GM12878 (cell line): ENCODE measurements around the gene HYDIN. TPM values are rescaled to one million over a fixed set of nuclear protein-coding genes. Genes with fewer than 3 reads are reported as not detected.

Experiments
- ATAC-seq: fragments of 200-7000 bp; cut with Tn5 transposase; 3 replicates; pipeline ENCODE4 v1.9.1; 2020; ENCODE audit warnings: mild to moderate bottlenecking, moderate library complexity
- BruUV-seq: library from RNA; stranded (reverse); fragments of 400-500 nt; replicated peaks from 2 replicates; lab custom pipeline; 2021; lab: Mats Ljungman, UMichigan
- CTCF ChIA-PET: fragments of 300-600 bp; sonication (Branson Sonifier 250); formaldehyde crosslinking; extraction: SDS; loops from one replicate; lab custom pipeline; 2021; ENCODE audit warnings: inconsistent platforms; lab: Yijun Ruan, JAX
- POLR2A ChIA-PET: fragments of 350-600 bp; formaldehyde crosslinking; extraction: SDS; loops from one replicate; lab custom pipeline; 2021; ENCODE audit warnings: inconsistent platforms; lab: Charles Lee
- RAD21 ChIA-PET: fragments of 300-600 bp; sonication (Branson Sonifier 250); formaldehyde crosslinking; loops from one replicate; lab custom pipeline; 2023; ENCODE audit warnings: antibody characterized with exemption; ENCODE audit not compliant: unreplicated experiment; lab: Charles Lee
- SMC1A ChIA-PET: fragments of 300-600 bp; sonication (Branson Sonifier 250); formaldehyde crosslinking; loops from one replicate; lab custom pipeline; 2023; ENCODE audit not compliant: unreplicated experiment, uncharacterized antibody; lab: Charles Lee
- DNase-seq: peaks from one replicate; pipeline ENCODE4 v3.0.0-alpha.2; 2011; ENCODE audit warnings: low read depth, low spot score
- FAIRE-seq: peaks from 3 replicates; lab custom pipeline; 2011; peaks lifted over from hg19 to GRCh38; lab: Jason Lieb, UNC
- H2AFZ ChIP-seq: 2 replicates; pipeline ENCODE4 v1.6.0; 2011; ENCODE audit warnings: low read depth, low read length, control low read depth; ENCODE audit not compliant: control insufficient read depth
- H3K27ac ChIP-seq: 2 replicates; pipeline ENCODE4 v1.5.1; 2011; ENCODE audit warnings: control low read depth; ENCODE audit not compliant: control insufficient read depth, insufficient read depth
- H3K27me3 ChIP-seq, 2 experiments: replicated peaks in 1 of 2; 2 replicates each; pipeline versions ENCODE4 v1.6.0 to v1.6.1; 2011; ENCODE audit warnings: low read length in 1 of 2; ENCODE audit not compliant: control insufficient read depth in 2 of 2, insufficient read depth in 2 of 2
- H3K36me3 ChIP-seq, 2 experiments: 2 replicates each; pipeline ENCODE4 v1.5.1; 2011; ENCODE audit warnings: low read length in 1 of 2; ENCODE audit not compliant: control insufficient read depth in 2 of 2, insufficient read depth in 2 of 2
- H3K4me1 ChIP-seq: 2 replicates; pipeline ENCODE4 v1.6.1; 2011; ENCODE audit warnings: mild to moderate bottlenecking, low read length, moderate library complexity, mixed read lengths; ENCODE audit not compliant: control insufficient read depth, insufficient read depth
- H3K4me2 ChIP-seq: 2 replicates; pipeline ENCODE4 v1.6.0; 2011; ENCODE audit warnings: control low read depth; ENCODE audit not compliant: control insufficient read depth, insufficient read depth
- H3K4me3 ChIP-seq: fragments of 200-600 bp; sonication (generic); 2 replicates; pipeline ENCODE4 v1.5.1; 2016
- H3K79me2 ChIP-seq: 2 replicates; pipeline ENCODE4 v1.6.0; 2011; ENCODE audit warnings: low read length; ENCODE audit not compliant: control insufficient read depth, insufficient read depth
- H3K9ac ChIP-seq: 2 replicates; pipeline ENCODE4 v1.8.0; 2011; ENCODE audit warnings: low read length, control low read depth, mixed read lengths; ENCODE audit not compliant: control insufficient read depth, insufficient read depth
- H3K9me3 ChIP-seq: replicated peaks from 3 replicates; pipeline ENCODE4 v1.5.1; 2011; ENCODE audit warnings: mild to moderate bottlenecking, low read length; ENCODE audit not compliant: control insufficient read depth, insufficient read depth
- H4K20me1 ChIP-seq: 2 replicates; pipeline ENCODE4 v1.6.0; 2011; ENCODE audit not compliant: control insufficient read depth, insufficient read depth
- ATF2 ChIP-seq: IDR thresholded peaks from 2 replicates; pipeline ENCODE4 v1.6.1; 2012; ENCODE audit warnings: low read length, inconsistent platforms
- BHLHE40 ChIP-seq, 2 experiments: fragments of 450-650 bp in 1 of 2; IDR thresholded peaks; 2 replicates each; pipeline ENCODE4 v1.6.1; 2011 to 2017; ENCODE audit warnings: low read depth in 2 of 2, borderline replicate concordance in 1 of 2, improper control_type of control experiment in 1 of 2, low read length in 1 of 2, mild to moderate bottlenecking in 1 of 2
- JUNB ChIP-seq: IDR thresholded peaks from 2 replicates; pipeline ENCODE4 v1.6.1; 2016; ENCODE audit warnings: antibody characterized with exemption, mild to moderate bottlenecking
- MTA2 ChIP-seq: fragments of 450-650 bp; IDR thresholded peaks from 2 replicates; pipeline ENCODE4 v1.6.1; 2016; ENCODE audit warnings: low read depth, mild to moderate bottlenecking, moderate library complexity
- SREBF2 ChIP-seq: IDR thresholded peaks from 2 replicates; pipeline ENCODE4 v1.6.1; 2012; ENCODE audit warnings: mild to moderate bottlenecking, low read length
- SUZ12 ChIP-seq: fragments of 200-600 bp; sonication (generic); IDR thresholded peaks from one replicate; pipeline ENCODE4 v1.6.1; 2018; ENCODE audit warnings: antibody characterized with exemption, mild to moderate bottlenecking; ENCODE audit not compliant: unreplicated experiment
- WGBS: methylation state at CpG from one replicate; pipeline ENCODE4 v1.1.6; 2016; ENCODE audit warnings: low lambda C conversion rate; ENCODE audit not compliant: insufficient replicate concordance, insufficient coverage; ENCODE audit errors: missing lambda C conversion rate; 5-methylcytosine and 5-hydroxymethylcytosine counted together
- in situ Hi-C: fragments of 300-500 bp; cut with MboI; formaldehyde crosslinking; loops from 9 replicates; pipeline ENCODE4 v1.14.3; 2018; ENCODE audit warnings: mixed read lengths
- intact Hi-C: fragments of 100-400 bp; cut with micrococcal nuclease; formaldehyde crosslinking; loops from one replicate; pipeline ENCODE4 v1.14.2; 2022; ENCODE audit not compliant: unreplicated experiment
- polyA plus RNA-seq, 11 experiments: library from polyadenylated mRNA; depleted of rRNA in 4 of 11; unstranded in 6 of 11; stranded (reverse) in 5 of 11; fragments of >200 nt; fragmentation: Nextera tagmentation in 4 of 11; fragmentation: Illumina TruSeq in 1 of 11; extraction: Ambion mirVana in 4 of 11; extraction: Trizol in 1 of 11; gene quantifications; 1 replicate in 1 of 11; 2 replicates in 10 of 11; pipeline versions ENCODE4 v1.2.1 to v1.2.3, GENCODE V29; 2011 to 2016; ENCODE audit warnings: inconsistent platforms in 2 of 11, missing spikeins in 2 of 11, low read depth in 1 of 11
- total RNA-seq, 4 experiments: library from RNA; depleted of rRNA in 3 of 4; stranded (reverse); fragments of >200 nt in 3 of 4; fragmentation: Illumina TruSeq in 1 of 4; extraction: Trizol in 1 of 4; gene quantifications; 2 replicates each; pipeline versions ENCODE4 v1.2.1 to v1.2.3, GENCODE V29; 2013 to 2021
- TF ChIP-seq, protein P1 (sequence below): IDR thresholded peaks from 2 replicates; pipeline ENCODE4 v1.6.1; 2012; ENCODE audit warnings: mild to moderate bottlenecking, low read depth, low read length

HYDIN gene
- total and polyA plus RNA-seq, 10 of the 15 experiments (the other 5 are each of a cell fraction or from before 2014, with no cell fraction given) = 0.01 to 0.30 (median 0.10) TPM; not detected in 7

GRCh38 chr16:70768203-70768580 lies 462.3 kb downstream of the HYDIN start:
- in situ Hi-C loops (no loop called here), intact Hi-C loops (no loop called here)
- ChIA-PET POLR2A (interaction anchor here (0.6 kb wide), 1 partner anchor 689 kb away, joined by 3 read pairs; no protein-coding TSS in a partner anchor), RAD21 (no interaction called here), SMC1A (interaction anchor here (0.9 kb wide), 1 partner anchor 8 kb away, joined by 3 read pairs; no protein-coding TSS in a partner anchor), CTCF (interaction anchor here (1.3 to 1.5 kb wide), 2 partner anchors 113 to 116 kb away, joined by 3 to 4 read pairs; no protein-coding TSS in a partner anchor)
- H3K27me3 ChIP-seq = no peaks in the 10 kb centered on the region
- no peak overlapping the region for H3K4me3 ChIP-seq
- WGBS = 75% methylated on average over 5 of the region's 5 CpGs
- no peak for TF ChIP-seq JUNB
- no peak for TF ChIP-seq SREBF2
- TF ChIP-seq, protein P1, sequence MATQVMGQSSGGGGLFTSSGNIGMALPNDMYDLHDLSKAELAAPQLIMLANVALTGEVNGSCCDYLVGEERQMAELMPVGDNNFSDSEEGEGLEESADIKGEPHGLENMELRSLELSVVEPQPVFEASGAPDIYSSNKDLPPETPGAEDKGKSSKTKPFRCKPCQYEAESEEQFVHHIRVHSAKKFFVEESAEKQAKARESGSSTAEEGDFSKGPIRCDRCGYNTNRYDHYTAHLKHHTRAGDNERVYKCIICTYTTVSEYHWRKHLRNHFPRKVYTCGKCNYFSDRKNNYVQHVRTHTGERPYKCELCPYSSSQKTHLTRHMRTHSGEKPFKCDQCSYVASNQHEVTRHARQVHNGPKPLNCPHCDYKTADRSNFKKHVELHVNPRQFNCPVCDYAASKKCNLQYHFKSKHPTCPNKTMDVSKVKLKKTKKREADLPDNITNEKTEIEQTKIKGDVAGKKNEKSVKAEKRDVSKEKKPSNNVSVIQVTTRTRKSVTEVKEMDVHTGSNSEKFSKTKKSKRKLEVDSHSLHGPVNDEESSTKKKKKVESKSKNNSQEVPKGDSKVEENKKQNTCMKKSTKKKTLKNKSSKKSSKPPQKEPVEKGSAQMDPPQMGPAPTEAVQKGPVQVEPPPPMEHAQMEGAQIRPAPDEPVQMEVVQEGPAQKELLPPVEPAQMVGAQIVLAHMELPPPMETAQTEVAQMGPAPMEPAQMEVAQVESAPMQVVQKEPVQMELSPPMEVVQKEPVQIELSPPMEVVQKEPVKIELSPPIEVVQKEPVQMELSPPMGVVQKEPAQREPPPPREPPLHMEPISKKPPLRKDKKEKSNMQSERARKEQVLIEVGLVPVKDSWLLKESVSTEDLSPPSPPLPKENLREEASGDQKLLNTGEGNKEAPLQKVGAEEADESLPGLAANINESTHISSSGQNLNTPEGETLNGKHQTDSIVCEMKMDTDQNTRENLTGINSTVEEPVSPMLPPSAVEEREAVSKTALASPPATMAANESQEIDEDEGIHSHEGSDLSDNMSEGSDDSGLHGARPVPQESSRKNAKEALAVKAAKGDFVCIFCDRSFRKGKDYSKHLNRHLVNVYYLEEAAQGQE = no peak
- no peak for TF ChIP-seq ATF2
- no peak for TF ChIP-seq BHLHE40 (IDR thresholded peaks at IDR 0.05; ENCODE audit: borderline replicate concordance in 1 of 2, low read depth in 2 of 2, low read length in 1 of 2)
- no peak for TF ChIP-seq SUZ12
- no peak for TF ChIP-seq MTA2
- H3K9ac ChIP-seq = no peak overlapping the region
- no peaks in the 10 kb centered on the region for H3K9me3 ChIP-seq
- no peaks in the 10 kb centered on the region for H3K4me1 ChIP-seq
- H3K4me2 ChIP-seq = no peak overlapping the region
- FAIRE-seq (no peak), DNase-seq (no peak), ATAC-seq (no peak)
- peaks cover 9 to 12% of the 10 kb centered on the region in 2 experiments; a peak in 3 of 4 replicates for H3K36me3 ChIP-seq
- no peaks in the 10 kb centered on the region for H3K79me2 ChIP-seq
- H2AFZ ChIP-seq = no peak overlapping the region
- H3K27ac ChIP-seq = no peak overlapping the region
- H4K20me1 ChIP-seq = no peaks in the 10 kb centered on the region
- BruUV-seq = no TSS peak
